Measurements from ENCODE around the gene UBE2B.

UBE2B gene

DNA sequence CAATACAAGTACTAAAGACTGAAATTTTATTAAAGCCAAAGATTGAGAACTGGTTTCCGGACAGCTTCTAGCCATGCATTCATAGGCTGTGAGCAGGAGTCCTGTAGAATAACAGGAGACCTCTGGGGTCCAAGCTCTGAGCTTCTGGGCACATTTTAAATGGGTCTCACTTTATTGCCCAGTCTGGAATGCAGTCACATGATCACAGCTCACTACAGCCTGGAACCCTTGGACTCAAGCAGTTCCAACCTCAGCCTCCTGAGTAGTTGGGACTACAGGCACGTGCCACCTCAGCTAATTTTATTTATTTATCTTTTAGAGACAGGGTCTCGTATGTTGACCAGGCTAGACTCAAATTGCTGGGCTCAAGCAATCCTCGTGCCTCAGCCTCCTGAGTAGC, 24.9 kb downstream of the UBE2B start:
- Histone ChIP-seq H3K9ac (ENCODE audit: low read length) (no peak overlapping the region), H3K27ac (ENCODE audit: low read depth, low read length) (no peak overlapping the region), H3F3A (ENCODE audit: insufficient read depth) (peaks cover 5% of the 10 kb centered on the region; the same call in 1 of the 2 replicates), H3K4me2 (ENCODE audit: low read depth, low read length, poor library complexity, severe bottlenecking) (no peak overlapping the region), H4K20me1 (ENCODE audit: low read depth, low read length) (no peaks in the 10 kb centered on the region), H3K4me3 (ENCODE audit: insufficient read depth, low read length, poor library complexity, severe bottlenecking) (no peak overlapping the region), H3K36me3 (ENCODE audit: low read length) (peaks cover 21% of the 10 kb centered on the region), H3K9me2 (replicated peaks; ENCODE audit: insufficient read depth, low read length) (no peaks in the 10 kb centered on the region), H3K79me2 (ENCODE audit: insufficient read depth, low read length) (no peaks in the 10 kb centered on the region), H3K27me3 (ENCODE audit: low read length) (no peaks in the 10 kb centered on the region), H3K9me3 (ENCODE audit: insufficient read depth, low read length) (no peaks in the 10 kb centered on the region), H2AFZ (ENCODE audit: low read depth, low read length, severe bottlenecking) (no peak overlapping the region)
- no peak for TF ChIP-seq EZH2phosphoT487 (conservative IDR thresholded peaks at IDR 0.05; ENCODE audit: low read length)
- no peak for TF ChIP-seq CTCF (IDR thresholded peaks at IDR 0.05; ENCODE audit: insufficient read depth, low read length, poor library complexity, severe bottlenecking)

- Histone ChIP-seq H3K9me2 (replicated peaks; ENCODE audit: insufficient read depth, low read length) (no peaks in the 10 kb centered on the region), H3K79me2 (ENCODE audit: insufficient read depth, low read length) (no peaks in the 10 kb centered on the region), H4K20me1 (ENCODE audit: low read depth, low read length) (no peaks in the 10 kb centered on the region), H3K4me3 (ENCODE audit: insufficient read depth, low read length, poor library complexity, severe bottlenecking) (no peak overlapping the region), H3F3A (ENCODE audit: insufficient read depth) (peaks cover 5% of the 10 kb centered on the region; the same call in 1 of the 2 replicates), H3K36me3 (ENCODE audit: low read length) (peaks cover 15% of the 10 kb centered on the region; the same call in 1 of the 2 replicates), H3K27ac (ENCODE audit: low read depth, low read length) (no peak overlapping the region), H3K27me3 (ENCODE audit: low read length) (no peaks in the 10 kb centered on the region), H3K9ac (ENCODE audit: low read length) (no peak overlapping the region), H2AFZ (ENCODE audit: low read depth, low read length, severe bottlenecking) (no peak overlapping the region), H3K9me3 (ENCODE audit: insufficient read depth, low read length) (no peaks in the 10 kb centered on the region), H3K4me2 (ENCODE audit: low read depth, low read length, poor library complexity, severe bottlenecking) (no peak overlapping the region)
- TF ChIP-seq CTCF (IDR thresholded peaks at IDR 0.05; ENCODE audit: insufficient read depth, low read length, poor library complexity, severe bottlenecking) = no peak
These were observed 25.8 kb downstream of the UBE2B start for GRCh38 chr5:134397196-134397595.

GRCh38 chr5:134398609-134399155, 27.3 kb downstream of the UBE2B start:
- no peak overlapping the region for H3K4me3 ChIP-seq (ENCODE audit: insufficient read depth, low read length, poor library complexity, severe bottlenecking)
- no peaks in the 10 kb centered on the region for H3K27me3 ChIP-seq (ENCODE audit: low read length)
- H4K20me1 ChIP-seq (ENCODE audit: low read depth, low read length) = no peaks in the 10 kb centered on the region
- H2AFZ ChIP-seq (ENCODE audit: low read depth, low read length, severe bottlenecking) = no peak overlapping the region
- H3K4me2 ChIP-seq (ENCODE audit: low read depth, low read length, poor library complexity, severe bottlenecking) = no peak overlapping the region
- H3K27ac ChIP-seq (ENCODE audit: low read depth, low read length) = no peak overlapping the region
- H3K9ac ChIP-seq (ENCODE audit: low read length) = no peak overlapping the region
- H3K9me2 ChIP-seq (replicated peaks; ENCODE audit: insufficient read depth, low read length) = no peaks in the 10 kb centered on the region
- TF ChIP-seq EZH2phosphoT487 (conservative IDR thresholded peaks at IDR 0.05; ENCODE audit: low read length) = no peak
- TF ChIP-seq CTCF (IDR thresholded peaks at IDR 0.05; ENCODE audit: insufficient read depth, low read length, poor library complexity, severe bottlenecking) = no peak
- H3F3A ChIP-seq (ENCODE audit: insufficient read depth) = peaks cover 11% of the 10 kb centered on the region
- peaks cover 12% of the 10 kb centered on the region; the same call in 1 of the 2 replicates for H3K36me3 ChIP-seq (ENCODE audit: low read length)
- no peaks in the 10 kb centered on the region for H3K9me3 ChIP-seq (ENCODE audit: insufficient read depth, low read length)
- no peaks in the 10 kb centered on the region for H3K79me2 ChIP-seq (ENCODE audit: insufficient read depth, low read length)
